NCI-H146 treated with DMSO at 0.1 percent for 48 hours (cell line): ENCODE results near the gene SFT2D1.
"Not testable (repeated sequence)": the region's sequence is repeated elsewhere in the genome, so short reads cannot be mapped to it uniquely, and the experiment has no call there.

Experiments used
- DNase-seq: peaks from one replicate; lab custom pipeline; 2025; ENCODE audit not compliant: unreplicated experiment; lab: John Stamatoyannopoulos, UW

The SFT2D1 gene

GRCh38 chr6:166364456-166364855, 22.1 kb upstream of the SFT2D1 start:
- no peak for DNase-seq

- DNase-seq = not testable (repeated sequence)
These were observed 20.1 kb upstream of the SFT2D1 start for GRCh38 chr6:166362427-166362826.

- no peak for DNase-seq
These were observed 18.7 kb upstream of the SFT2D1 start for GRCh38 chr6:166361077-166361429.

GRCh38 chr6:166360243-166361076, 18.1 kb upstream of the SFT2D1 start:
- no peak for DNase-seq

- DNase-seq = no peak
These were observed 13.2 kb upstream of the SFT2D1 start for GRCh38 chr6:166355552-166355951.

- no peak for DNase-seq
These were observed 12.6 kb upstream of the SFT2D1 start for GRCh38 chr6:166354965-166355364.

- DNase-seq = no peak
These were observed 11.8 kb upstream of the SFT2D1 start for GRCh38 chr6:166354143-166354542.

GRCh38 chr6:166353507-166353906, 11.2 kb upstream of the SFT2D1 start:
- no peak for DNase-seq

- DNase-seq = no peak
These were observed 10.6 kb upstream of the SFT2D1 start for GRCh38 chr6:166352923-166353322.

GRCh38 chr6:166351715-166352285, 9.5 kb upstream of the SFT2D1 start:
- peak; percentile 87 for DNase-seq

- DNase-seq = no peak
These were observed 6.1 kb upstream of the SFT2D1 start for GRCh38 chr6:166348305-166348949.

GRCh38 chr6:166346965-166347364, 4.6 kb upstream of the SFT2D1 start:
- no peak for DNase-seq

GRCh38 chr6:166346449-166346848, 4.1 kb upstream of the SFT2D1 start:
- no peak for DNase-seq

- not testable (repeated sequence) for DNase-seq
These were observed 3.3 kb upstream of the SFT2D1 start for GRCh38 chr6:166345672-166346071.

- not testable (repeated sequence) for DNase-seq
These were observed 2.6 kb upstream of the SFT2D1 start for GRCh38 chr6:166344921-166345320.

GRCh38 chr6:166344240-166344639, 1.9 kb upstream of the SFT2D1 start:
- no peak for DNase-seq

- no peak for DNase-seq
These were observed 774 bp upstream of the SFT2D1 start for GRCh38 chr6:166343150-166343487.

- no peak for DNase-seq
These were observed 382 bp downstream of the SFT2D1 start for GRCh38 chr6:166341977-166342348.

- no peak for DNase-seq
These were observed 881 bp downstream of the SFT2D1 start for GRCh38 chr6:166341464-166341863.

GRCh38 chr6:166338854-166339253, 3.5 kb downstream of the SFT2D1 start:
- DNase-seq = no peak

- DNase-seq = no peak
These were observed 5.5 kb downstream of the SFT2D1 start for GRCh38 chr6:166336847-166337246.
